Tibial artery (tissue), 4 donors: Measurements from ENCODE around the gene TMEM120A.

Source experiments
- DNase-seq, 2 donors: peaks; one replicate each; pipeline ENCODE4 v3.0.0-alpha.2; 2019
- H3K27ac ChIP-seq, 2 donors: fragments of 200-600 bp; sonication (generic) in 1 of 2; 1 replicate in 1 of 2; 2 replicates in 1 of 2; pipeline ENCODE4 v1.5.1; 2018 to 2019; ENCODE audit warnings: mild to moderate bottlenecking in 1 of 2
- H3K27me3 ChIP-seq, 2 donors: fragments of 200-600 bp; sonication (generic) in 1 of 2; one replicate each; pipeline versions ENCODE4 v1.5.1 to v1.6.0; 2016 to 2019
- H3K36me3 ChIP-seq, 3 donors: fragments of 200-600 bp; sonication (generic) in 2 of 3; one replicate each; pipeline ENCODE4 v1.5.1; 2016 to 2019; ENCODE audit warnings: mild to moderate bottlenecking in 2 of 3
- H3K4me1 ChIP-seq, 4 donors: fragments of 200-600 bp; sonication (generic) in 2 of 4; 1 replicate in 3 of 4; 2 replicates in 1 of 4; pipeline ENCODE4 v1.5.1; 2016 to 2019
- H3K4me3 ChIP-seq, 2 donors: fragments of 200-600 bp; sonication (generic) in 1 of 2; 1 replicate in 1 of 2; 2 replicates in 1 of 2; pipeline ENCODE4 v1.5.1; 2018 to 2019; ENCODE audit warnings: mild to moderate bottlenecking in 2 of 2
- H3K9me3 ChIP-seq, 3 donors: fragments of 200-600 bp; sonication (generic) in 1 of 3; one replicate each; pipeline ENCODE4 v1.5.1; 2016 to 2019
- CTCF ChIP-seq, 2 experiments: fragments of 200-600 bp in 1 of 2; fragments of 450-650 bp in 1 of 2; IDR thresholded peaks; one replicate each; pipeline ENCODE4 v1.5.1; 2017 to 2019; ENCODE audit warnings: antibody characterized with exemption in 2 of 2, mild to moderate bottlenecking in 1 of 2, moderate library complexity in 1 of 2
- intact Hi-C: fragments of 100-400 bp; cut with DNase I; formaldehyde crosslinking; loops from one replicate; pipeline ENCODE4 v1.15.0; 2023; ENCODE audit warnings: low total_unique reads

TMEM120A gene

GRCh38 chr7:75988568-75989499 is 5.6 kb downstream of the TMEM120A start:
- Histone ChIP-seq H3K4me1 (peaks cover 4 to 45% (median 29%) of the 10 kb centered on the region in 4 donors), H3K9me3 (no peaks in the 10 kb centered on the region), H3K36me3 (peaks cover 33 to 58% (median 53%) of the 10 kb centered on the region in 3 donors), H3K27ac (peak overlapping the region; percentile 72 to 99), H3K4me3 (peak overlapping the region; percentile 21 to 35), H3K27me3 (no peaks in the 10 kb centered on the region)
- intact Hi-C loops = no loop called here
- no peak for TF ChIP-seq CTCF (IDR thresholded peaks at IDR 0.05)
- peak in 1 of 2 donors; percentile 84 for DNase-seq

DNA sequence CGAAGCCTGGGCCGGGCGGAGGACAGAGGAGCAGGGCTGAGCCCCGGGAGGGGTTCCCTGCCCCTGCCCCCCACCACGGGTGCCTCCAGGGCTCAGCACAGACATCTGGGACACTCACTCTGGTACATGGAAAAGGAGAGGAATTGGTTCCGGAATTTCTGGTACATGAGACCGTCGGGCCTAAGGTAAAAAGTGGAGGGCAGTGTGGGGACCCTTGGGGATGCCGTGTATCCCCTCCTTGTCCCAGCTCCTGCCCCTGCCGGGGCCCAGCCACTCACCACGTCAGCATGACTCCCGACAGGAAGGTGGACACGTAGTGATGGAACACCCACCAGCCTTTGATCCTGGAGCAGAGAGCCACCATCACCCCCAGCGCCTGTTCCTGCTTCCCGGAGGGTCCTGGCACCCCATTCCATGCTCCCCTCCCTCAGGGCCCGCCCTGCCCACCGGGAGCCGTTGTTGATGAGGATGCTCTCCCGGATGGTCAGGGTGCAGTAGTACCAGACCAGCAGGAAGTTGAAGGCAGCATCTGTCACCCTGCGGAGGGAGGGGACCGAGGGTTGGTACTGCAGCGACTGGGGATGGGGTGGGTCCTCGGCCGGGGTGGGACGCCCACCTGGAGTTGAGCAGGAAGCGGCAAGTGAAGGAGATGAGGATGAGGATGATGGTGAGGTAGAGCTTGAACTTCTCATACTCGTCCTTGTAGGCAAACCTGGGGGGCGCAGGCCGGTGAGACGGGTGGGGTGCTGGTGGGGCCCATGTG is 6.4 kb downstream of the TMEM120A start:
- peaks cover 33 to 66% (median 61%) of the 10 kb centered on the region in 3 donors for H3K36me3 ChIP-seq
- H3K4me3 ChIP-seq = no peak overlapping the region
- peak overlapping the region in 1 of 2 donors; percentile 3 for H3K27ac ChIP-seq
- intact Hi-C loops = no loop called here
- H3K9me3 ChIP-seq = no peaks in the 10 kb centered on the region
- H3K4me1 ChIP-seq = peaks cover under 1 to 38% (median 22%) of the 10 kb centered on the region in 4 donors
- no peak for TF ChIP-seq CTCF (IDR thresholded peaks at IDR 0.05)
- no peaks in the 10 kb centered on the region for H3K27me3 ChIP-seq
- peak in 1 of 2 donors; percentile 70 for DNase-seq

GRCh38 chr7:75987026-75987804 is 7.2 kb downstream of the TMEM120A start:
- H3K27ac ChIP-seq = peak overlapping the region in 1 of 2 donors; percentile 13
- intact Hi-C loops = no loop called here
- no peaks in the 10 kb centered on the region for H3K9me3 ChIP-seq
- H3K4me3 ChIP-seq = no peak overlapping the region
- DNase-seq = peak in 1 of 2 donors; percentile 67
- no peak for TF ChIP-seq CTCF (IDR thresholded peaks at IDR 0.05)
- peaks cover 33 to 70% (median 66%) of the 10 kb centered on the region in 3 donors for H3K36me3 ChIP-seq
- no peaks in the 10 kb centered on the region for H3K27me3 ChIP-seq
- peaks cover 0 to 30% (median 18%) of the 10 kb centered on the region in 4 donors for H3K4me1 ChIP-seq

DNA sequence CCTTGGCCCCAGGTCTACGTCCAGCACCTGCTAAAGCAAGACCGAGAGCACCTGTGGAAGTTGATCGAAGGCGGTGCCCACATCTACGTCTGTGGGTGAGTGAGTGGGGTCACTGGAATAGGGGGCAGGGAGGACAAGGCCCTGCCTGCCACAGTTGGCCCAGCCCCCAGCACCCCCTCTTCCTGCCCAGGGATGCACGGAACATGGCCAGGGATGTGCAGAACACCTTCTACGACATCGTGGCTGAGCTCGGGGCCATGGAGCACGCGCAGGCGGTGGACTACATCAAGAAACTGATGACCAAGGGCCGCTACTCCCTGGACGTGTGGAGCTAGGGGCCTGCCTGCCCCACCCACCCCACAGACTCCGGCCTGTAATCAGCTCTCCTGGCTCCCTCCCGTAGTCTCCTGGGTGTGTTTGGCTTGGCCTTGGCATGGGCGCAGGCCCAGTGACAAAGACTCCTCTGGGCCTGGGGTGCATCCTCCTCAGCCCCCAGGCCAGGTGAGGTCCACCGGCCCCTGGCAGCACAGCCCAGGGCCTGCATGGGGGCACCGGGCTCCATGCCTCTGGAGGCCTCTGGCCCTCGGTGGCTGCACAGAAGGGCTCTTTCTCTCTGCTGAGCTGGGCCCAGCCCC is 8.1 kb downstream of the TMEM120A start:
- intact Hi-C loops = no loop called here
- TF ChIP-seq CTCF (IDR thresholded peaks at IDR 0.05) = no peak
- peaks cover 0 to 21% (median 14%) of the 10 kb centered on the region in 4 donors for H3K4me1 ChIP-seq
- H3K27ac ChIP-seq = peak overlapping the region in 1 of 2 donors; percentile 13
- no peaks in the 10 kb centered on the region for H3K9me3 ChIP-seq
- peak in 1 of 2 donors; percentile 66 for DNase-seq
- no peaks in the 10 kb centered on the region for H3K27me3 ChIP-seq
- no peak overlapping the region for H3K4me3 ChIP-seq
- H3K36me3 ChIP-seq = peaks cover 33 to 72% (median 70%) of the 10 kb centered on the region in 3 donors
